ENCODE measurements around the gene OGT. TPM values are rescaled to one million over a fixed set of nuclear protein-coding genes. Genes with fewer than 3 reads are reported as not detected.

OGT gene
- polyA plus RNA-seq, 2 of the 4 experiments (the other 2 are of a cell fraction) = 42.7 to 290 TPM

GRCh38 chrX:71604796-71605568 lies 72.1 kb downstream of the OGT start:
- ChIA-PET POLR2A (no interaction called here), CTCF (no interaction called here)
- no peaks in the 10 kb centered on the region for H3K4me1 ChIP-seq
- H3K27ac ChIP-seq = no peak overlapping the region
- no peak overlapping the region for H3K4me3 ChIP-seq
- WGBS (ENCODE audit: missing lambda C conversion rate) = 96% methylated on average over 8 of the region's 8 CpGs
- peaks cover 7% of the 10 kb centered on the region; the same call in 1 of the 3 replicates for H3K9me3 ChIP-seq
- DNase-seq (ENCODE audit: low read depth in 1 of 2, low spot score in 1 of 2) (no peak), FAIRE-seq (no peak), ATAC-seq (no peak)
- TF ChIP-seq EP300 (IDR thresholded peaks at IDR 0.05) = no peak
- no peak for TF ChIP-seq NFE2L2 (conservative IDR thresholded peaks at IDR 0.05; ENCODE audit: low read length)
- no peak for TF ChIP-seq HEYL (CRISPR knock-in tag; IDR thresholded peaks at IDR 0.05)
- no peak for TF ChIP-seq E2F6 (IDR thresholded peaks at IDR 0.05; ENCODE audit: borderline replicate concordance, low read depth)
- no peak for TF ChIP-seq BHLHE40 (IDR thresholded peaks at IDR 0.05; ENCODE audit: low read depth, low read length)
- TF ChIP-seq KDM1A (IDR thresholded peaks at IDR 0.05; ENCODE audit: low read depth) = no peak
- TF ChIP-seq ATOH8 (CRISPR knock-in tag; IDR thresholded peaks at IDR 0.05; ENCODE audit: low read depth) = no peak
- TF ChIP-seq NPAS2 (CRISPR knock-in tag; IDR thresholded peaks at IDR 0.05; ENCODE audit: borderline replicate concordance) = no peak
- no peak for TF ChIP-seq TFCP2L1 (CRISPR knock-in tag; IDR thresholded peaks at IDR 0.05)
- no peak for TF ChIP-seq PBX3 (IDR thresholded peaks at IDR 0.05)
- TF ChIP-seq HES2 (IDR thresholded peaks at IDR 0.05) = no peak
- H3K4me2 ChIP-seq = no peak overlapping the region

GRCh38 chrX:71606536-71607216 lies 73.8 kb downstream of the OGT start:
- H3K27ac ChIP-seq = no peak overlapping the region
- peaks cover 7% of the 10 kb centered on the region; the same call in 1 of the 3 replicates for H3K9me3 ChIP-seq
- ATAC-seq (no peak), FAIRE-seq (no peak), DNase-seq (ENCODE audit: low read depth in 1 of 2, low spot score in 1 of 2) (no peak)
- ChIA-PET CTCF (no interaction called here), POLR2A (no interaction called here)
- H3K4me1 ChIP-seq = no peaks in the 10 kb centered on the region
- TF ChIP-seq EHF (CRISPR knock-in tag; IDR thresholded peaks at IDR 0.05) (no peak), MAZ (IDR thresholded peaks at IDR 0.05; ENCODE audit: borderline replicate concordance, low read depth, low read length) (no peak)
- WGBS (ENCODE audit: missing lambda C conversion rate) = 75% methylated on average over 9 of the region's 9 CpGs
- H3K4me2 ChIP-seq = no peak overlapping the region
- no peak overlapping the region for H3K4me3 ChIP-seq

- Histone ChIP-seq H3K4me3 (no peak overlapping the region), H3K9me3 (peaks cover 7% of the 10 kb centered on the region; the same call in 1 of the 3 replicates), H3K27ac (no peak overlapping the region), H3K4me2 (no peak overlapping the region), H3K4me1 (no peaks in the 10 kb centered on the region)
- no peak for DNase-seq (ENCODE audit: low read depth in 1 of 2, low spot score in 1 of 2)
- FAIRE-seq = no peak
- TF ChIP-seq NFE2L2 (conservative IDR thresholded peaks at IDR 0.05; ENCODE audit: low read length) (no peak), MAX (IDR thresholded peaks at IDR 0.05) (no peak), SMC3 (IDR thresholded peaks at IDR 0.05) (no peak), BHLHE40 (IDR thresholded peaks at IDR 0.05; ENCODE audit: low read depth, low read length) (no peak), EHF (CRISPR knock-in tag; IDR thresholded peaks at IDR 0.05) (no peak), HOXB5 (CRISPR knock-in tag; IDR thresholded peaks at IDR 0.05) (no peak), FOXS1 (CRISPR knock-in tag; IDR thresholded peaks at IDR 0.05) (no peak), FOSL2 (IDR thresholded peaks at IDR 0.05) (no peak), FOSL2 (CRISPR knock-in tag; IDR thresholded peaks at IDR 0.05) (no peak), NR3C1 (IDR thresholded peaks at IDR 0.05) (no peak), CBX8 (IDR thresholded peaks at IDR 0.05) (no peak), RAD21 (conservative IDR thresholded peaks at IDR 0.05 in 1 of 2, IDR thresholded peaks at IDR 0.05 in 1 of 2) (no peak), MAFK (IDR thresholded peaks at IDR 0.05; ENCODE audit: partially characterized antibody) (no peak), HOXB13 (CRISPR knock-in tag; IDR thresholded peaks at IDR 0.05; ENCODE audit: low read depth) (no peak), HEYL (CRISPR knock-in tag; IDR thresholded peaks at IDR 0.05) (no peak), CEBPB (IDR thresholded peaks at IDR 0.05) (no peak), RCOR1 (IDR thresholded peaks at IDR 0.05; ENCODE audit: low read depth, low read length) (no peak)
- ATAC-seq = no peak
- 90% methylated on average over 2 of the region's 2 CpGs for whole genome bisulfite sequencing (ENCODE audit: missing lambda C conversion rate)
- ChIA-PET CTCF (interaction anchor here (1.2 kb wide), 1 partner anchor 18 kb away, joined by 3 read pairs; no protein-coding TSS in a partner anchor), POLR2A (no interaction called here)
Measured at GRCh38 chrX:71607488-71607887, 74.6 kb downstream of the OGT start.

Measured in A549 (cell line).